A549 (cell line): Measurements from ENCODE around the gene CDHR2.

Source experiments
- HDAC2 ChIP-seq: fragments of 200-600 bp; sonication (generic); IDR thresholded peaks from 2 replicates; pipeline ENCODE4 v1.6.1; 2016
- HOXA7 ChIP-seq: fragments of 250-450 bp; sonication (Bioruptor Pico); IDR thresholded peaks from 2 replicates; pipeline ENCODE4 v1.5.0; 2020; ENCODE audit warnings: mild to moderate bottlenecking, moderate library complexity
- MAZ ChIP-seq: fragments of 150-350 bp; IDR thresholded peaks from 2 replicates; pipeline ENCODE4 v1.6.1; 2014; ENCODE audit warnings: antibody characterized with exemption, low read depth, low read length, borderline replicate concordance
- NR3C1 ChIP-seq: fragments of >200 bp; sonication (Bioruptor Twin); formaldehyde crosslinking; IDR thresholded peaks from 3 replicates; pipeline ENCODE4 v1.6.1; 2017
- POLR2A ChIP-seq: IDR thresholded peaks from 2 replicates; pipeline ENCODE4 v1.6.1; 2012; ENCODE audit warnings: mild to moderate bottlenecking, low read length
- TF ChIP-seq, protein P1 (sequence below): fragments of >200 bp; sonication (Bioruptor Twin); formaldehyde crosslinking; IDR thresholded peaks from 3 replicates; pipeline ENCODE4 v1.5.1; 2016
- TF ChIP-seq, protein P2 (sequence below): fragments of 250-450 bp; sonication (Bioruptor Pico); IDR thresholded peaks from 2 replicates; pipeline ENCODE4 v1.5.0; 2020; ENCODE audit warnings: low read depth, mild to moderate bottlenecking, moderate library complexity
- TF ChIP-seq, protein P3 (sequence below): IDR thresholded peaks from 2 replicates; pipeline ENCODE4 v1.6.1; 2012
- TF ChIP-seq, protein P4 (sequence below): fragments of 200-600 bp; sonication (generic); IDR thresholded peaks from 2 replicates; pipeline ENCODE4 v1.6.1; 2016; ENCODE audit warnings: antibody characterized with exemption, mild to moderate bottlenecking, moderate library complexity
- TF ChIP-seq, protein P5 (sequence below): fragments of 150-350 bp; IDR thresholded peaks from 2 replicates; pipeline ENCODE4 v1.6.1; 2014; ENCODE audit warnings: low read depth, mild to moderate bottlenecking, low read length
- TF ChIP-seq, protein P6 (sequence below): IDR thresholded peaks from 2 replicates; pipeline ENCODE4 v1.6.1; 2012; ENCODE audit warnings: low read depth, borderline replicate concordance

DNA sequence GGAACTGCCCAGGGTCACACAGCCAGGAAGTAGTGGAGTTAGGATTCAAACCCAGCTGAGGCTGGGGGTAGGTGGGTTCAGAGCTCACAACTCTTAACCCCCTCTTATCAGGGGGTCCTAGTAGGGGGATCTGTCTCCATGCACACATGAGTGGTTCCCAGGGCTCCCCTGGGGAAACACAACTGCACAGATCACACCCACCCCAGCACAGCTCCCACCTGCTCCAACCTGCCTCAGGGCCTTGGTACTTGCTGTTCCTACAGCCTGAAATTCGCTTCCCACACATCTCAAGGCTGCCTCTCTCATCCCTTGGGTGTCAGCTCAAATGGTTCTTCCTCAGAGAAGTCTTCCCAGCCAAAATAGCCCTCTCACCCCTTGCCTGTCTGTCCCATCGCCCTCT, 76.4 kb downstream of the CDHR2 start:
- TF ChIP-seq HOXA7 (CRISPR knock-in tag) (no peak), MAZ (no peak), POLR2A (no peak), NR3C1 (no peak), HDAC2 (no peak)
- TF ChIP-seq, protein P1, sequence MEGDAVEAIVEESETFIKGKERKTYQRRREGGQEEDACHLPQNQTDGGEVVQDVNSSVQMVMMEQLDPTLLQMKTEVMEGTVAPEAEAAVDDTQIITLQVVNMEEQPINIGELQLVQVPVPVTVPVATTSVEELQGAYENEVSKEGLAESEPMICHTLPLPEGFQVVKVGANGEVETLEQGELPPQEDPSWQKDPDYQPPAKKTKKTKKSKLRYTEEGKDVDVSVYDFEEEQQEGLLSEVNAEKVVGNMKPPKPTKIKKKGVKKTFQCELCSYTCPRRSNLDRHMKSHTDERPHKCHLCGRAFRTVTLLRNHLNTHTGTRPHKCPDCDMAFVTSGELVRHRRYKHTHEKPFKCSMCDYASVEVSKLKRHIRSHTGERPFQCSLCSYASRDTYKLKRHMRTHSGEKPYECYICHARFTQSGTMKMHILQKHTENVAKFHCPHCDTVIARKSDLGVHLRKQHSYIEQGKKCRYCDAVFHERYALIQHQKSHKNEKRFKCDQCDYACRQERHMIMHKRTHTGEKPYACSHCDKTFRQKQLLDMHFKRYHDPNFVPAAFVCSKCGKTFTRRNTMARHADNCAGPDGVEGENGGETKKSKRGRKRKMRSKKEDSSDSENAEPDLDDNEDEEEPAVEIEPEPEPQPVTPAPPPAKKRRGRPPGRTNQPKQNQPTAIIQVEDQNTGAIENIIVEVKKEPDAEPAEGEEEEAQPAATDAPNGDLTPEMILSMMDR = no peak
- TF ChIP-seq, protein P2, sequence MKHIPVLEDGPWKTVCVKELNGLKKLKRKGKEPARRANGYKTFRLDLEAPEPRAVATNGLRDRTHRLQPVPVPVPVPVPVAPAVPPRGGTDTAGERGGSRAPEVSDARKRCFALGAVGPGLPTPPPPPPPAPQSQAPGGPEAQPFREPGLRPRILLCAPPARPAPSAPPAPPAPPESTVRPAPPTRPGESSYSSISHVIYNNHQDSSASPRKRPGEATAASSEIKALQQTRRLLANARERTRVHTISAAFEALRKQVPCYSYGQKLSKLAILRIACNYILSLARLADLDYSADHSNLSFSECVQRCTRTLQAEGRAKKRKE (CRISPR knock-in tag) = no peak
- TF ChIP-seq, protein P3, sequence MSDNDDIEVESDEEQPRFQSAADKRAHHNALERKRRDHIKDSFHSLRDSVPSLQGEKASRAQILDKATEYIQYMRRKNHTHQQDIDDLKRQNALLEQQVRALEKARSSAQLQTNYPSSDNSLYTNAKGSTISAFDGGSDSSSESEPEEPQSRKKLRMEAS = no peak
- TF ChIP-seq, protein P4, sequence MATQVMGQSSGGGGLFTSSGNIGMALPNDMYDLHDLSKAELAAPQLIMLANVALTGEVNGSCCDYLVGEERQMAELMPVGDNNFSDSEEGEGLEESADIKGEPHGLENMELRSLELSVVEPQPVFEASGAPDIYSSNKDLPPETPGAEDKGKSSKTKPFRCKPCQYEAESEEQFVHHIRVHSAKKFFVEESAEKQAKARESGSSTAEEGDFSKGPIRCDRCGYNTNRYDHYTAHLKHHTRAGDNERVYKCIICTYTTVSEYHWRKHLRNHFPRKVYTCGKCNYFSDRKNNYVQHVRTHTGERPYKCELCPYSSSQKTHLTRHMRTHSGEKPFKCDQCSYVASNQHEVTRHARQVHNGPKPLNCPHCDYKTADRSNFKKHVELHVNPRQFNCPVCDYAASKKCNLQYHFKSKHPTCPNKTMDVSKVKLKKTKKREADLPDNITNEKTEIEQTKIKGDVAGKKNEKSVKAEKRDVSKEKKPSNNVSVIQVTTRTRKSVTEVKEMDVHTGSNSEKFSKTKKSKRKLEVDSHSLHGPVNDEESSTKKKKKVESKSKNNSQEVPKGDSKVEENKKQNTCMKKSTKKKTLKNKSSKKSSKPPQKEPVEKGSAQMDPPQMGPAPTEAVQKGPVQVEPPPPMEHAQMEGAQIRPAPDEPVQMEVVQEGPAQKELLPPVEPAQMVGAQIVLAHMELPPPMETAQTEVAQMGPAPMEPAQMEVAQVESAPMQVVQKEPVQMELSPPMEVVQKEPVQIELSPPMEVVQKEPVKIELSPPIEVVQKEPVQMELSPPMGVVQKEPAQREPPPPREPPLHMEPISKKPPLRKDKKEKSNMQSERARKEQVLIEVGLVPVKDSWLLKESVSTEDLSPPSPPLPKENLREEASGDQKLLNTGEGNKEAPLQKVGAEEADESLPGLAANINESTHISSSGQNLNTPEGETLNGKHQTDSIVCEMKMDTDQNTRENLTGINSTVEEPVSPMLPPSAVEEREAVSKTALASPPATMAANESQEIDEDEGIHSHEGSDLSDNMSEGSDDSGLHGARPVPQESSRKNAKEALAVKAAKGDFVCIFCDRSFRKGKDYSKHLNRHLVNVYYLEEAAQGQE = no peak
- TF ChIP-seq, protein P5, sequence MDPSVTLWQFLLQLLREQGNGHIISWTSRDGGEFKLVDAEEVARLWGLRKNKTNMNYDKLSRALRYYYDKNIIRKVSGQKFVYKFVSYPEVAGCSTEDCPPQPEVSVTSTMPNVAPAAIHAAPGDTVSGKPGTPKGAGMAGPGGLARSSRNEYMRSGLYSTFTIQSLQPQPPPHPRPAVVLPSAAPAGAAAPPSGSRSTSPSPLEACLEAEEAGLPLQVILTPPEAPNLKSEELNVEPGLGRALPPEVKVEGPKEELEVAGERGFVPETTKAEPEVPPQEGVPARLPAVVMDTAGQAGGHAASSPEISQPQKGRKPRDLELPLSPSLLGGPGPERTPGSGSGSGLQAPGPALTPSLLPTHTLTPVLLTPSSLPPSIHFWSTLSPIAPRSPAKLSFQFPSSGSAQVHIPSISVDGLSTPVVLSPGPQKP = no peak
- TF ChIP-seq, protein P6, sequence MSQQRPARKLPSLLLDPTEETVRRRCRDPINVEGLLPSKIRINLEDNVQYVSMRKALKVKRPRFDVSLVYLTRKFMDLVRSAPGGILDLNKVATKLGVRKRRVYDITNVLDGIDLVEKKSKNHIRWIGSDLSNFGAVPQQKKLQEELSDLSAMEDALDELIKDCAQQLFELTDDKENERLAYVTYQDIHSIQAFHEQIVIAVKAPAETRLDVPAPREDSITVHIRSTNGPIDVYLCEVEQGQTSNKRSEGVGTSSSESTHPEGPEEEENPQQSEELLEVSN = no peak
